ENCODE measurements around the gene MARCHF3.
"Not testable (repeated sequence)": the region's sequence is repeated elsewhere in the genome, so short reads cannot be mapped to it uniquely, and the experiment has no call there.

MARCHF3 gene

GRCh38 chr5:127046343-127047072 lies 16.1 kb upstream of the MARCHF3 start:
- DNase-seq = no peak

- DNase-seq = no peak
These were observed 12.2 kb upstream of the MARCHF3 start for GRCh38 chr5:127042593-127042992.

GRCh38 chr5:127041571-127041970 lies 11.2 kb upstream of the MARCHF3 start:
- DNase-seq = no peak

DNA sequence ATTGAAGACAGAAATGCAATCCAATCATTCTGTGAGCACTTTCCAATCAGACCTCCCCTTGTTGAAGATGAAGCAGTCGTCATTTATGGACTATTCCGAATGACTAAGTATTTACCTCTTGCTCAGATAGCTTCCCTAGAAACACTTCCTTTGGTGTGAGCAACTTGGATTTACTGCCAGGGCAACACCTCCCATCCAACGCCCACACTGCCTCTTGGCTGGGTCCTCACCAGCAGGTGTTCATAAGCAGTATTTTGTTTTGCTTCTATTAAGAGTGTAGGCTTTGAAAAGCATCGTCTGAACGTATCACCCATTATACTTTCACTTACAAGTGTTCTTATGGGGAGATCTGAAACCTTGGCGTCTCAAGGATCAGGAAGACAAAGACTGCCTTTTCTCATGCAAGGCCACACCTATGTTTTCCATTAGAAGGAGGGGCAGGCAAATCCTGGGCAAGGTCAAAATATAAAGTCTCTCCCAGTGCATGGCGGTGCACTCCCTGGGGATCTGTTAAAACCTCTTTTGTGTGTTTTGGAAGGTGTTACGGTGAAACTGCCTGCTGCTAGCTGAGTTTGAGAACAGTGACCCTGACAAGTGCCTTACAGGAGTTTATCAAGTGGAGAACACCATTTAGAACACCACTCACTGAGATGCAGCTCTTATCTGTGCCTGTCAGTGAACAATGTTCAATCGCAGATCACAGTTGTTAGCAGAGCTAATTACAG lies 10.6 kb upstream of the MARCHF3 start:
- no peak for DNase-seq

GRCh38 chr5:127038550-127038949 lies 8.2 kb upstream of the MARCHF3 start:
- DNase-seq = no peak

DNA sequence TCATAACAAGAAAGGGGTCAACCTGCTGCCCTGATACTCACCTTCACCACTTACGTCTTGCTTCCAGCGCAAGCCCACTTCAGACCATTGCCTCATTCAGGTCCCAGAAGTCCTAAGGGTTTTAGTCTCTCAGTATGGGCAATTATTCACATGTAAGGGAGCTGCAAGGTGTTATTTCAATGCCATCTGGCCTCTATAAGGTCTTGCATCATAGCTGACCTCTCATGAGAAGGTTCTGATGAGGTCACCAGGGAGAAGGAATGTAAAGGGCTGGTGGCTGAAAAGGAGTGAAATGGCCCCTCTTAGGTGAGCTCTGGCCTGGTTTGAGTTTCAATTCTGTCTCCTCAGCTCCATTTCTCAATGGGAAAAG lies 1.5 kb upstream of the MARCHF3 start:
- DNase-seq = no peak

- DNase-seq = no peak
These were observed 947 bp upstream of the MARCHF3 start for GRCh38 chr5:127031147-127031862.

DNA sequence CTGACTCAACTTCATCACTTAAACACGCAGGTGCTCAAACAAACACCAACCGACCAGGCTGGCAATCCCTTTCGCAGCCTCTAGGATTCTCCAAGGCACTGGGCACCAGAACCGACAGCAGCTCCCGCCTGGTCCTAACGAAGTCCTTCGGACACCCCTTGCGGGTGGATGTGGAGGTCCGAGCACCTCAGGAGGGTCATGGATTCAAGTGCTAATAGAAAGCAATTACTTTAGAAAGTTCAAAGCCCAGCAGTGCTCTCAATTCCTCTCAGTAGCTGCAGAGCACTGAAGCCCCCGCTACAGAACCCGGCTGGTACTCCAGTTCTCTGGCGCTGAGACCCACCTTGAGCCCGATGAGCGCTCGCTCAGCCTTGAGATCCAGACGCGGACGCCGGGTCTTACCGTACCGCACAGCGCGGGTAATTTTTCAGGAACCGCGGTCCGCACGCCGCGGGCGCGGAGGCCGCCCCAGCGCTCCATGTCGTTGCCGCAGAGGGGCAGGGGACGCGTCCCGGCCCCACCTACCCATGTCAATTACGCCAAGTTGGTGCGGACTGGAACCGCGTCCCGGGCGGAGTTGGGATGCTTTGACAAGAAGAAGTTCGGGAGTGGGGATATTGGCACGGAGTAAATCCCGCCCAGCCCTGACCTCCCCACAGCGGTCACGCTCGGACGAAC lies 638 bp downstream of the MARCHF3 start:
- DNase-seq = peak; percentile 31

- DNase-seq = no peak
These were observed 1.4 kb downstream of the MARCHF3 start for GRCh38 chr5:127028822-127029457.

- no peak for DNase-seq
These were observed 2.8 kb downstream of the MARCHF3 start for GRCh38 chr5:127027539-127027938.

DNA sequence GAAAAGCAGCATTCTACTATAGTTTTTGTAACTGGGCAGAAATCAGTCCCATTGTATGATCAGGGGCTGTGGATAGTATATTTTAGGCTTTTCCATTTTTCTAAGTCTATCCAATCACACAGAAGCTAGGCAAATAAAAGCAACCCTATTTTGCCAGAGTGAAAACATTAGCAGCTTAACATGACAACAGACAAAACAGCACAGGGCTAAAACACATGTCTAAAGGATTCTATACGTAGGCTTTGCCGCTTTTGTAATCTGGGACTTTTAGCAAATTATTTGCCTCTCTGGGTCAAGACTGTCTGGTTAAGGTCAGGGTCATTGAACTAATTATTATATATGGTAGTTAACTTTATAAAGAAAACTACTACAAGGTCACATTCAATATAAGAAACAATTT lies 4.2 kb downstream of the MARCHF3 start:
- no peak for DNase-seq

DNA sequence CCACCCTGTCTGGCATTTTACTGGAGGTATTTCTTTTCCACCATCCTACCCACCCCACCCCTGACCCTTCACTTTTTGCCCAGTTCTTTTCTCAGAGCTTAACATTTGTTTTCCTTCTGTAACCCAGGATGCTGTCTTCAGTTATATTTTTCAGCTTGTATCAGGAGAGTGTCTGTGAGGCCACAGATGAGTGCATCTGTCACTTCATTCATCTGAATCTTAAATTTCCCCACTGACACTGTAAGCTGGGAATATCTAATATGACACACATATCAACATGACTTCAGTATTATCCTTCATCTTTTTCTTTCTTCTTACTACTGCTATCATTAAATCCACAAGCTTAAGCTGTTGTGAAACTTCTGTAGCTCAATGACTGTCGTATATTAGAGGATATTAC lies 4.9 kb downstream of the MARCHF3 start:
- DNase-seq = no peak

DNA sequence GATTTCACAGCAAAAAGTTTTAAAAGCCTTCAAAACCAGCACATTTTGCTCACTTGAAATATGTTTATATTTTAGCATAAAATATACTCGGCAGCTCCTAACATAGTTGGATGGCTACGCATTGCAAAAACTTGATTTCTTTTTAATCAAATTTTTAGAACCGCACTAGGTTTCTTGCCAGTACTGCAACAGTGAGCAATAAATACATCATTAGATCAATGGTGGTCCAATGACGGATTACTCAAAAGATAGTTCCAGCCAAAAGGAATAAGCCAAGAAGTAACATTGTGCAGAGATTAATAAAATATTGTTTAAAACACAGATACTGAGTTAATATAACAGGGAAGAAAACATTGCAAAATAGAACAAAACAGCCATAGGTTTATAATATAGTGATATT lies 5.5 kb downstream of the MARCHF3 start:
- no peak for DNase-seq

GRCh38 chr5:127023552-127024191 lies 6.7 kb downstream of the MARCHF3 start:
- DNase-seq = not testable (repeated sequence)

DNA sequence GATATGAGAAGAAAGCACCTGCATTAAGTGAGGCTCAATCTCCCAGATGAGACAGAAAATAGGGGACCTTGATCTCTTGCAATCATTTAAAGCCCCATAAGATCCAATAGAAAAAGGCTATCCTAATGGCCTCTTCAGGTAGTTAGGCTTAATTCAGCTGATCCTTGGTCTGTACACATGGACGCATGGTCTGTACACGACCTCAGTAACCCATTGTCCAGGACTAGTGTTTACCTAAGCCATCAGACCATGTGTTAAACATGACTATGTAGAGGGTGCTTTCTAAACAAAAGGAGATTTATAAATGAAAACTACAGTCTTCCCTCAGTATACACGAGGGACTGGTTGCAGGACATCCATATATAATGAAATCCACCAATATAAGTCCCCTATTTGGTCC lies 7.5 kb downstream of the MARCHF3 start:
- DNase-seq = no peak

DNA sequence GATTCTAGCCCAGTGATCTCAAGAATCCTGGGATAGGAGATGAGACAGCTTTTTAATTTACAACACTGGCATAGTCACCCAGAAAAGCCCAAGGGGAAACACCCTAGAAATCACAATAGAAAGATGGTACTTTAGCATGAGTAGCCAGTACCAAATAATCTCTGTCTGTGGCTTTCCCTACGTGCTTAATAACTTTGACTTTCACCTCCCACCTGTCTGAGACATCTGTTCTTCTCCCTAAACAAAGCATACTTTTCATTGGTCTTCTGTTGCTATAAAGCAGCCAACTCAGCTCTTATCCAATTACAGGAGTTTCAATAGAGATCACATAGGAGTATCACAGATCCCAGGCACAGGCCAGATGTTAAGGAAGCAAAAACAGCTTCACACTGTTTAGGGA lies 10.4 kb downstream of the MARCHF3 start:
- no peak for DNase-seq

DNA sequence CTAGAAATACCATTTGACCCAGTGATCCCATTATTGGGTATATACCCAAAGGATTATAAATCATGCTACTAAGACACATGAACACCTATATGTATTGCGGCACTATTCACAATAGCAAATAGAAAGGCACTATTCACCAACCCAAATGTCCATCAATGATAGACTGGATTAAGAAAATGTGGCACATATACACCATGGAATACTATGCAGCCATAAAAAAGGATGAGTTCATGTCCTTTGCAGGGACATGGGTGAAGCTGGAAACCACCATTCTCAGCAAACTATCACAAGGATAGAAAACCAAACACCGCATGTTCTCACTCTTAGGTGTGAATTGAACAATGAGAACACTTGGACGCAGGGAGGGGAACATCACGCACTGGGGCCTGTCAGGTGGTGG lies 13.6 kb downstream of the MARCHF3 start:
- not testable (repeated sequence) for DNase-seq

DNA sequence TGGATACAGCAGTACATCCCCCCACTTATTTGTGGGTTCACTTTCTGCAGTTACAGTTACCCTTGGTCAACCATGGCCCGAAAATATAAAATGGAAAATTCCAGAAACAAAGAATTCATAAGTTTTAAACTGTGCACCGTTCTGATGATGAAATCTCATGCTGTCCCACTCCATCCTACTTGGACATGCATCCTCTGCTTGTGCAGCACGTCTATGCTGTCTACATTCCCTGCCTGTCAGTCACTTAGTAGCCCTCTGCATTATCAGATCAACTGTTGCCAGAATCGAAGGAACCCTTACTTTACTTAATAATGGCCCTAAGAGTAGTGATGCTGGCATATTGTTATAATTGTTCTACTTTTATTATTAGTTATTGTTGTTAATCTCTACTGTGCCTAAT lies 14.6 kb downstream of the MARCHF3 start:
- DNase-seq = no peak

GRCh38 chr5:127014573-127014972 lies 15.8 kb downstream of the MARCHF3 start:
- DNase-seq = no peak

DNA sequence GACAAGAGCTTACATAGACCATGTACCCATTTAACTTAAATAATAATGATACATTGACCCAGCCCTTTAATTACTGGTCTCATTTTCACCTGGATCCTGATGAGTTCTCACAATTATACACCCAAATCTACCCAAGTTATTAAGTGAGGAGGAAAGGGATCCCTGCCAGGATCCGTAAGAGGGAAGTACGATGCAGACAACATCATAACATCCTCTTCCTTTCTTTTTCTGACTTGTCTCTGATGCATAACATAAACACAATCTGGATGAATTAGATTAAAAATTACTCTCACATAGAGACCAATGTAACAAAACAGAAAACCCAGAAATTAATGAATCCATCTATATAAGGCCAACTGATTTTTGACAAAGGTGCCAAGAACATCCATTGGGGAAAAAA lies 17.0 kb downstream of the MARCHF3 start:
- no peak for DNase-seq

DNA sequence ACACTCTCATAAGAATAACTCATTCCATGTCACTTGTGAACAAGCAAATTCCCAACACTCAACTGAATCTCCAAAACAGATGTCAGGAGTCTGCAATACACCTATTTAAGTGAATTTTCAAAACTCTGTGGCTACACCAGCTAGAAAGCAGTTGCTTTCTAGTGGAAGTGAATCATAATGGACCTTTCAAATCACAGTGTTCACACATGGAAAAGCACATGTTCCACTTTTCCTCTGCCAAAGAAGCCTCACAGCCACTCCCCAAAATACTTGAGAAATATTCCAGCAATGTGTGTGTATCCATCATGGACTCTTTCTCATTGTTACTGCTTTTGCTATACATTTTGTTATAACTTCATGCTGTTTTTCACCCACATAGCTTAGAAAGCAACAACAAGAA lies 17.4 kb downstream of the MARCHF3 start:
- DNase-seq = no peak

- no peak for DNase-seq
These were observed 18.3 kb downstream of the MARCHF3 start for GRCh38 chr5:127011961-127012644.

Data from NCI-H446 treated with DMSO at 0.1 percent for 48 hours (cell line).